ENCODE data around the gene C3orf85. TPM values are rescaled to one million over a fixed set of nuclear protein-coding genes. Genes with fewer than 3 reads are reported as not detected.
"Not testable (repeated sequence)": the region's sequence is repeated elsewhere in the genome, so short reads cannot be mapped to it uniquely, and the experiment has no call there.

Gene C3orf85
- total RNA-seq, 1 donor from 2014 or later: not detected

GRCh38 chr3:109132801-109133473, 3.6 kb upstream of the C3orf85 start:
- Histone ChIP-seq H3K4me3 (no peak overlapping the region), H3K27ac (no peak overlapping the region), H3K27me3 (no peaks in the 10 kb centered on the region), H3K4me1 (no peaks in the 10 kb centered on the region), H3K9me3 (no peaks in the 10 kb centered on the region), H3K36me3 (no peaks in the 10 kb centered on the region)
- DNase-seq (no peak), ATAC-seq (no peak)
- TF ChIP-seq CTCF (IDR thresholded peaks at IDR 0.05): no peak
- intact Hi-C loops (cut with DNase I): no loop called here

GRCh38 chr3:109133474-109133816, 3.1 kb upstream of the C3orf85 start:
- ATAC-seq; intact Hi-C loops (cut with DNase I); H3K27ac ChIP-seq; H3K27me3 ChIP-seq; H3K4me3 ChIP-seq; H3K4me1 ChIP-seq; H3K36me3 ChIP-seq; H3K9me3 ChIP-seq; DNase-seq: not testable (repeated sequence)

- Histone ChIP-seq H3K27ac (no peak overlapping the region), H3K36me3 (no peaks in the 10 kb centered on the region), H3K4me1 (no peaks in the 10 kb centered on the region), H3K27me3 (no peaks in the 10 kb centered on the region), H3K4me3 (no peak overlapping the region), H3K9me3 (no peaks in the 10 kb centered on the region)
- TF ChIP-seq CTCF (IDR thresholded peaks at IDR 0.05): no peak
- intact Hi-C loops (cut with DNase I): no loop called here
- ATAC-seq (no peak), DNase-seq (no peak)
Measured at GRCh38 chr3:109137761-109138160, 1.2 kb downstream of the C3orf85 start.

GRCh38 chr3:109140318-109140717, 3.8 kb downstream of the C3orf85 start:
- H3K4me1 ChIP-seq: no peaks in the 10 kb centered on the region
- ATAC-seq: no peak
- H3K27me3 ChIP-seq: no peaks in the 10 kb centered on the region
- no peak for TF ChIP-seq CTCF (IDR thresholded peaks at IDR 0.05)
- H3K9me3 ChIP-seq: no peaks in the 10 kb centered on the region
- no peak overlapping the region for H3K4me3 ChIP-seq
- DNase-seq: no peak
- intact Hi-C loops (cut with DNase I): no loop called here
- no peak overlapping the region for H3K27ac ChIP-seq
- H3K36me3 ChIP-seq: no peaks in the 10 kb centered on the region

GRCh38 chr3:109143646-109144045, 7.1 kb downstream of the C3orf85 start:
- no peaks in the 10 kb centered on the region for H3K4me1 ChIP-seq
- no peaks in the 10 kb centered on the region for H3K9me3 ChIP-seq
- H3K27ac ChIP-seq: no peak overlapping the region
- intact Hi-C loops (cut with DNase I): no loop called here
- TF ChIP-seq CTCF (IDR thresholded peaks at IDR 0.05): no peak
- DNase-seq: no peak
- ATAC-seq: peak; percentile 82
- H3K36me3 ChIP-seq: no peaks in the 10 kb centered on the region
- H3K27me3 ChIP-seq: no peaks in the 10 kb centered on the region
- H3K4me3 ChIP-seq: no peak overlapping the region

- Histone ChIP-seq H3K27ac (no peak overlapping the region), H3K9me3 (no peaks in the 10 kb centered on the region), H3K4me1 (no peaks in the 10 kb centered on the region), H3K36me3 (no peaks in the 10 kb centered on the region), H3K27me3 (no peaks in the 10 kb centered on the region), H3K4me3 (no peak overlapping the region)
- ATAC-seq (no peak), DNase-seq (no peak)
- intact Hi-C loops (cut with DNase I): no loop called here
- TF ChIP-seq CTCF (IDR thresholded peaks at IDR 0.05): no peak
Measured at GRCh38 chr3:109149078-109149477, 12.6 kb downstream of the C3orf85 start.
